ENCODE results near the gene PLBD2.

- no peak for TF ChIP-seq EZH2 (IDR thresholded peaks at IDR 0.05; ENCODE audit: low read depth)
- peak; percentile 77 for TF ChIP-seq CTCF (conservative IDR thresholded peaks at IDR 0.05)
Measured at GRCh38 chr12:113439606-113440030, 81.2 kb downstream of the PLBD2 start.

All from PC-9 (cell line).